Measurements from ENCODE around the gene PIP4K2C. TPM values are rescaled to one million over a fixed set of nuclear protein-coding genes. Genes with fewer than 3 reads are reported as not detected.

Gene PIP4K2C
- polyA plus RNA-seq, 1 donor from 2014 or later: 15.5 TPM

- Mint-ChIP-seq H3K9me3 (no peaks in the 10 kb centered on the region), H3K27ac (no peak overlapping the region), H3K27me3 (peaks cover 30% of the 10 kb centered on the region), H3K4me1 (peaks cover 12 to 13% (median 13%) of the 10 kb centered on the region in 3 donors), H3K4me3 (peak overlapping the region in 2 of 4 donors; percentile 51 to 60), H3K36me3 (peaks cover 10% of the 10 kb centered on the region)
Observed at GRCh38 chr12:57606399-57606798, 15.4 kb downstream of the PIP4K2C start.

GRCh38 chr12:57606821-57607220 lies 15.8 kb downstream of the PIP4K2C start:
- H3K36me3 Mint-ChIP-seq: peaks cover 6% of the 10 kb centered on the region
- H3K9me3 Mint-ChIP-seq: no peaks in the 10 kb centered on the region
- peaks cover 12 to 13% (median 13%) of the 10 kb centered on the region in 3 donors for H3K4me1 Mint-ChIP-seq
- H3K27me3 Mint-ChIP-seq: peaks cover 31% of the 10 kb centered on the region
- H3K4me3 Mint-ChIP-seq: peak overlapping the region in 1 of 4 donors; percentile 60
- no peak overlapping the region for H3K27ac Mint-ChIP-seq

GRCh38 chr12:57607958-57608663 lies 17.1 kb downstream of the PIP4K2C start:
- Mint-ChIP-seq H3K36me3 (no peaks in the 10 kb centered on the region), H3K27ac (no peak overlapping the region), H3K9me3 (no peaks in the 10 kb centered on the region), H3K4me1 (peaks cover 12 to 13% (median 13%) of the 10 kb centered on the region in 3 donors), H3K4me3 (peak overlapping the region in 1 of 4 donors; percentile 11), H3K27me3 (peaks cover 34% of the 10 kb centered on the region)

GRCh38 chr12:57609101-57609780 lies 18.2 kb downstream of the PIP4K2C start:
- Mint-ChIP-seq H3K27me3 (peaks cover 31% of the 10 kb centered on the region), H3K36me3 (no peaks in the 10 kb centered on the region), H3K9me3 (no peaks in the 10 kb centered on the region), H3K4me3 (peak overlapping the region in 1 of 4 donors; percentile 54), H3K27ac (no peak overlapping the region), H3K4me1 (peaks cover 9 to 18% (median 17%) of the 10 kb centered on the region in 3 donors)

- H3K27ac Mint-ChIP-seq: peak overlapping the region in 1 of 3 donors; percentile 10
- H3K27me3 Mint-ChIP-seq: peaks cover 31% of the 10 kb centered on the region
- peaks cover 16 to 24% (median 23%) of the 10 kb centered on the region in 3 donors for H3K4me1 Mint-ChIP-seq
Observed at GRCh38 chr12:57609781-57610553, 19.0 kb downstream of the PIP4K2C start.

GRCh38 chr12:57610554-57611107 lies 19.6 kb downstream of the PIP4K2C start:
- H3K9me3 Mint-ChIP-seq: no peaks in the 10 kb centered on the region
- H3K36me3 Mint-ChIP-seq: no peaks in the 10 kb centered on the region
- peaks cover 26% of the 10 kb centered on the region for H3K27me3 Mint-ChIP-seq
- peak overlapping the region in 1 of 3 donors; percentile 10 for H3K27ac Mint-ChIP-seq
- H3K4me3 Mint-ChIP-seq: peak overlapping the region; percentile 34 to 72 (median 45)
- peaks cover 23 to 28% (median 27%) of the 10 kb centered on the region in 3 donors for H3K4me1 Mint-ChIP-seq

More at GRCh38 chr12:57609781-57610553, 19.0 kb downstream of the PIP4K2C start:
- Mint-ChIP-seq H3K9me3 (no peaks in the 10 kb centered on the region), H3K36me3 (no peaks in the 10 kb centered on the region), H3K4me3 (peak overlapping the region; percentile 34 to 67 (median 45))

- Mint-ChIP-seq H3K9me3 (no peaks in the 10 kb centered on the region), H3K27ac (peak within 1 kb of the TSS in 1 of 3 donors; percentile 10), H3K27me3 (peaks cover 26% of the 10 kb centered on the region), H3K4me1 (peaks cover 25 to 32% (median 29%) of the 10 kb centered on the region in 3 donors), H3K36me3 (no peaks in the 10 kb centered on the region), H3K4me3 (peak within 1 kb of the TSS; percentile 41 to 85 (median 68))
Observed at GRCh38 chr12:57611108-57611826, 20.3 kb downstream of the PIP4K2C start, which contains the start of gene ARHGEF25. TSS of gene ARHGEF25 (plus strand) at chr12:57611435. CDS start at chr12:57611895, 460 bp downstream.

GRCh38 chr12:57611827-57612710 lies 21.1 kb downstream of the PIP4K2C start:
- Mint-ChIP-seq H3K27ac (no peak overlapping the region), H3K27me3 (peaks cover 30% of the 10 kb centered on the region), H3K4me3 (peak overlapping the region in 3 of 4 donors; percentile 52 to 85 (median 84)), H3K36me3 (no peaks in the 10 kb centered on the region), H3K9me3 (no peaks in the 10 kb centered on the region), H3K4me1 (peaks cover 29 to 32% (median 29%) of the 10 kb centered on the region in 3 donors)

GRCh38 chr12:57612711-57613426 lies 21.9 kb downstream of the PIP4K2C start:
- H3K4me3 Mint-ChIP-seq: peak overlapping the region in 2 of 4 donors; percentile 54 to 79
- H3K27ac Mint-ChIP-seq: peak overlapping the region in 2 of 3 donors; percentile 74 to 80
- H3K27me3 Mint-ChIP-seq: peaks cover 34% of the 10 kb centered on the region
- H3K36me3 Mint-ChIP-seq: no peaks in the 10 kb centered on the region
- H3K4me1 Mint-ChIP-seq: peaks cover 29 to 32% (median 29%) of the 10 kb centered on the region in 3 donors
- H3K9me3 Mint-ChIP-seq: no peaks in the 10 kb centered on the region

GRCh38 chr12:57613427-57614109 lies 22.6 kb downstream of the PIP4K2C start:
- H3K36me3 Mint-ChIP-seq: no peaks in the 10 kb centered on the region
- H3K27me3 Mint-ChIP-seq: peaks cover 37% of the 10 kb centered on the region
- H3K4me1 Mint-ChIP-seq: peaks cover 29 to 32% (median 29%) of the 10 kb centered on the region in 3 donors
- H3K27ac Mint-ChIP-seq: peak overlapping the region in 2 of 3 donors; percentile 74 to 80
- no peaks in the 10 kb centered on the region for H3K9me3 Mint-ChIP-seq
- peak overlapping the region in 3 of 4 donors; percentile 54 to 79 (median 60) for H3K4me3 Mint-ChIP-seq

- peak overlapping the region; percentile 47 to 89 (median 74) for H3K4me3 Mint-ChIP-seq
- no peaks in the 10 kb centered on the region for H3K9me3 Mint-ChIP-seq
- peaks cover 34 to 38% (median 35%) of the 10 kb centered on the region in 3 donors for H3K4me1 Mint-ChIP-seq
- H3K27me3 Mint-ChIP-seq: peaks cover 38% of the 10 kb centered on the region
- H3K36me3 Mint-ChIP-seq: no peaks in the 10 kb centered on the region
- peak overlapping the region; percentile 74 to 94 (median 83) for H3K27ac Mint-ChIP-seq
Observed at GRCh38 chr12:57614178-57614947, 23.4 kb downstream of the PIP4K2C start.
